Brain microvascular endothelial cell (primary cell): Measurements from ENCODE around the gene NTN3.

Experiments
- DNase-seq: peaks from one replicate; pipeline ENCODE4 v3.0.0-alpha.2; 2020
- H3K27ac ChIP-seq: fragments of 250-450 bp; sonication (Bioruptor Pico); 2 replicates; pipeline ENCODE4 v1.5.1; 2020; ENCODE audit warnings: mild to moderate bottlenecking, moderate library complexity
- H3K27me3 ChIP-seq: fragments of 250-450 bp; sonication (Bioruptor Pico); replicated peaks from 2 replicates; pipeline ENCODE4 v1.5.1; 2020; ENCODE audit warnings: mild to moderate bottlenecking
- H3K36me3 ChIP-seq: fragments of 250-450 bp; sonication (Bioruptor Pico); replicated peaks from 2 replicates; pipeline ENCODE4 v1.5.1; 2020; ENCODE audit warnings: mild to moderate bottlenecking
- H3K4me3 ChIP-seq: 2 replicates; pipeline ENCODE4 v1.5.1; 2011; ENCODE audit warnings: low read depth, mild to moderate bottlenecking, control low read depth, low read length, moderate library complexity
- in situ Hi-C: cut with HindIII; loops from 2 replicates; pipeline ENCODE4 v1.10.0; 2017; ENCODE audit warnings: low sequenced_read_pairs, low pct_ligation_motif_present
- TF ChIP-seq, protein P1 (sequence below): IDR thresholded peaks from 2 replicates; pipeline ENCODE4 v1.5.1; 2011; ENCODE audit warnings: low read depth, mild to moderate bottlenecking, moderate library complexity, low read length, control low read depth, inconsistent platforms; ENCODE audit errors: missing control alignments

NTN3 gene

DNA sequence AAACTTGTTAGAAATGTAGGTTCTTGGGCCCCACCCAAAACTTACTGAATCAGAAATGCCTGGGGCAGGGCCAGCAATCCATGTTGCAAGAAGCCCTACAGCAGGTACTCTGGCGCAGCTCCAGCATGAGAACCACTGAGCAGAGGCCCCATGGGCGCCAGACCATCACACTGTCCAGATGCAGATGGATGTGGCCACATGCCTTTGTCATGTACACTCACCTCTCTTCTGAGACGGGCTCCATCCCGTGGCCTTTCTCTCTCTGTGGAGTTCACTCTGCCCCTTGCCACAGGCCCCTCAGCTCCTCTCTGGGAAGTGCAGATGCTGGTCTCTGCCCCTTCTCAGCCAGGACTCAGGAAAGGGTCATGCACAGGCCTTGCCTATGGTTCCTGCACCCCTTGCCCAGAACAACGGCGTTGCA is 44.1 kb upstream of the NTN3 start:
- no peak for DNase-seq
- H3K27ac ChIP-seq, result no peak overlapping the region
- no peak overlapping the region for H3K4me3 ChIP-seq
- TF ChIP-seq, protein P1, sequence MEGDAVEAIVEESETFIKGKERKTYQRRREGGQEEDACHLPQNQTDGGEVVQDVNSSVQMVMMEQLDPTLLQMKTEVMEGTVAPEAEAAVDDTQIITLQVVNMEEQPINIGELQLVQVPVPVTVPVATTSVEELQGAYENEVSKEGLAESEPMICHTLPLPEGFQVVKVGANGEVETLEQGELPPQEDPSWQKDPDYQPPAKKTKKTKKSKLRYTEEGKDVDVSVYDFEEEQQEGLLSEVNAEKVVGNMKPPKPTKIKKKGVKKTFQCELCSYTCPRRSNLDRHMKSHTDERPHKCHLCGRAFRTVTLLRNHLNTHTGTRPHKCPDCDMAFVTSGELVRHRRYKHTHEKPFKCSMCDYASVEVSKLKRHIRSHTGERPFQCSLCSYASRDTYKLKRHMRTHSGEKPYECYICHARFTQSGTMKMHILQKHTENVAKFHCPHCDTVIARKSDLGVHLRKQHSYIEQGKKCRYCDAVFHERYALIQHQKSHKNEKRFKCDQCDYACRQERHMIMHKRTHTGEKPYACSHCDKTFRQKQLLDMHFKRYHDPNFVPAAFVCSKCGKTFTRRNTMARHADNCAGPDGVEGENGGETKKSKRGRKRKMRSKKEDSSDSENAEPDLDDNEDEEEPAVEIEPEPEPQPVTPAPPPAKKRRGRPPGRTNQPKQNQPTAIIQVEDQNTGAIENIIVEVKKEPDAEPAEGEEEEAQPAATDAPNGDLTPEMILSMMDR, result no peak
- H3K27me3 ChIP-seq, result no peaks in the 10 kb centered on the region
- no peaks in the 10 kb centered on the region for H3K36me3 ChIP-seq
- in situ Hi-C loops, result no loop called here

DNA sequence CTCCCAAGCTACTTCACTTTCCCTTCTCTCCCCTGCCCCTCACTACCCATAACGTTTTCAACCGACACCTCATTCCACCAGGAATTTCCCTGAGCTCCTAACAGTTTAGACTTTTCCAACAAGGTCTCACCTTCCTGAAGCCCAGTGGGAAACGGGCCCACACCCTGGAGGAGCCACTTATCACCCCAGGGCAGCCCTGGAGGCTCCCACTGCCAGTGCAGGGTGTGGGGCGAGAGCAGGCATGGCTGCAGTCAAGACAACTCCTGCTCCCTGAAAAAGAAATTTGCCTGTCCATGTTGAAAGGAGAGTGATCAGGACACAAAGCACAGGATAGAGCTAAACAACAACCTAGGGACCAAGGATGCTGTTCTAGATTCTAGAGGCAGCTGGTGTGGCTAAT is 43.6 kb upstream of the NTN3 start:
- Histone ChIP-seq H3K36me3 (no peaks in the 10 kb centered on the region), H3K27me3 (no peaks in the 10 kb centered on the region), H3K27ac (no peak overlapping the region), H3K4me3 (no peak overlapping the region)
- DNase-seq, result no peak
- TF ChIP-seq, protein P1, result no peak
- in situ Hi-C loops, result no loop called here

DNA sequence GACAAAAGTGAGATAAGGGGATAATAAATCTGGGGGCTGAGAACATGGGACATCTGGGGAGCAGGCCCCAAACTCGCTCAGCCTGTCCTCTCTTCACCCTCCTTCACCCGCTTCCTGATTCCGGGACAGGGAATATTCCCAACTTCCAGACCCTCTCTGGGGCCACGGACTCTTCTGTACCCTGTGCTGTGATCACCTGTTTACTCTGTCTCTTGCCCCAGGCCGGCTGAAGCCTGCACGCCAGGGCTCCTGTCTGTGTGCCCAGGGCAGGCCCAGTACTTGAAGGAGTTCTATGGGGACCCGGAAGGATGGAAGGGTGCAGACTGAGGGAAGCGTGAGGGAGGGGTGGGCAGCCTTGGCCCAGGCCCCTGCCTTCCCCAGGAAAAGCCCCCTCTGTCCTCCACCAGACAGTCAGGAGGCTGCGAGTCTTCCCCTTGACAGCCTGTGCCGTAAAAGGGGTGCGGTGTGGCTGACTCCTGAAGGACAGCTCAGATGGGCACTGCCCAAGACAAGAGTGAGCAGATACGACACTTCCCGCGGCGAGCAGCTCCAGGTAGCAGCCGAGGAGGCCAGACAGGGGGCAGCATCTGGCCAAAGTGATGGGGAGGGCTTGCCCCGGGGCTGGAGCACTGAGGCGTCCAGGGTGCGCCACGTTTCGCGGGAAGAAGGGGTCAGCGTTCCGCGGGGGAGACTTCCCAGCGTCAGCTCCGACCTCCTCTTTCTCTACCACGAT is 42.9 kb upstream of the NTN3 start:
- in situ Hi-C loops, result no loop called here
- no peaks in the 10 kb centered on the region for H3K27me3 ChIP-seq
- H3K27ac ChIP-seq, result no peak overlapping the region

DNA sequence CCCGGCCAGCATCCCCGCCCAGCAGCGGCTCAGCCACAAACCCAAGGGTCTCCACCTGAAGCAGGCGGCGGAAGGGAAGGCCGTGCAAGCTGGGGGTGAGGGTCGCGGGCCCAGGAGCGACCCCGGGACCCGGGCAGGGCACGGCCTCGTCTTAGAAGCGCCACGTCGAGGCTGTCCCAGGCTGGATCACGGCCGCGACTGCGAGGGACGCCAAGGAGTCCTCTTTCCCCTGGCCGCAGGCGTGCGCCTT is 42.4 kb upstream of the NTN3 start:
- peak; percentile 11 for DNase-seq
- TF ChIP-seq, protein P1, result no peak
- Histone ChIP-seq H3K27ac (peak overlapping the region; percentile 22), H3K27me3 (no peaks in the 10 kb centered on the region), H3K4me3 (peak overlapping the region; percentile 70), H3K36me3 (peaks cover 6% of the 10 kb centered on the region)
- in situ Hi-C loops, result no loop called here

More for the DNA sequence above, 42.9 kb upstream of the NTN3 start:
- DNase-seq, result no peak
- Histone ChIP-seq H3K4me3 (peak overlapping the region; percentile 70), H3K36me3 (peaks cover 4% of the 10 kb centered on the region)
- TF ChIP-seq, protein P1, result peak; percentile 51

DNA sequence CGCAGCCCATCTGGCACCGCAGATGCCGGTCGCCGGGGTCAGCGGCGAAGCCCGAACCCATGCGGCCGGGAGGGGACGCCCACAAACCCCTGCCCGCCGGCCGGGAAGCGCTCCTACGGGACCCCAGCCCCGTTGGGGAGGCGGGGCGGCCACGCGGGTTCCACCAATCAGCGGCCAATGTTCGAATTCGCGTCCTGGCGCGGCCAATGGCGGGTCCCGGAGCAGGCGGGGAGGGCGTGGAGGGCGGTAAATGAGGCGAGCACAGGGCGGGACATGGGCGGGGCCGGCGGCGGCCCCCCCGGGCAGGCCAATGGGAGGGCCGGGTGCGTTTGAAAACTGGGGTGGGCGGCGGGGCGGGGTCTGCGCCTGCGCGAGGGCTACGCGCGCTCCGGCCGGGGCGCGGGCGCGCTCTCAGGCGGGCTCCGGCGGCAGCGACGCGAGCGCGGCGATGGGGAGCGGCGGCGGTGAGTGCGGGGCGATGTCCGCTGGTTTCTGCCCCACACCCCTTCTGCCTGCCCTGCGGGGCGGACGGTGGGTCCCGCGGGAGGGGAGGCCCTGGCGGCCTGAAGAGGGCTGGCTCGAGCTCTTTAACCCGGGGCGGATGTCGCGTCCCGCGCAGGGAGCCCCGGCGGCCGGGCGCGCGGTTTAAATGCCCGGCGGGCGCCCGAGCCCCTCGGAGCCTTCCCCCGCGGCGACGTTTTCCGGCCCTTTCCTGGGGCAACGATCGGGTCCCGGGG is 41.9 kb upstream of the NTN3 start, which contains the start of gene CCNF:
Gene CCNF (plus strand): TSS at position 414 of the 737 bp plus-strand sequence. CDS start 35 bp downstream, at position 449.
- TF ChIP-seq, protein P1, result no peak
- peak; percentile 94 for DNase-seq
- H3K27me3 ChIP-seq, result no peaks in the 10 kb centered on the region
- in situ Hi-C loops, result no loop called here
- H3K36me3 ChIP-seq, result peaks cover 7% of the 10 kb centered on the region
- H3K4me3 ChIP-seq, result peak within 1 kb of the TSS; percentile 76
- H3K27ac ChIP-seq, result peak within 1 kb of the TSS; percentile 22
